Measurements from ENCODE around the gene APIP.

APIP gene

DNA sequence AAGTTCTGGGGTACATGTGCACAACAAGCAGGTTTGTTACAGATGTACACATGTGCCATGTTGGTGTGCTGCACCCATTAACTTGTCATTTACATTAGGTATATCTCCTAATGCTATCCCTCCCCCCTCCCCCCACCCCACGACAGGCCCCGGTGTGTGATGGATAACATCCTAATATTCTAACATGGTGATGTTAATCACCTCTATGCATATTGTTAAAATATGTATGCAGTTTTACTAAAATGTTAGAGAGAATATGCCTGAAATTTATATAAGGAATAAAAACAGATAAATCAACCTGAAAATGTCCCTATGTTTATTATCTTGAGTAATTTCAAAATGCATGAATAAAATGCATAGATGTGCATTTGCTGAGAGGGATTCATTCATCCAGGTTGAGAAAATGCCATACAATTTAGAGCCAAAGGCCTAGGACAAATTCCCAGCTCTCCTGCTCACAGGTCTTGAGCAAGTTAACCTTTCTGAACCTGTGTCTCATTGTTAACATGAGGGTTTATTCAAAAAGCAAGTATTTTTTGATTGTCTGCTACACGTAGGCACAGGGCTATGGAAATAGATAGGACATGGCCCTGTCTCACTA is 38.7 kb downstream of the APIP start:
- no peak for DNase-seq

DNA sequence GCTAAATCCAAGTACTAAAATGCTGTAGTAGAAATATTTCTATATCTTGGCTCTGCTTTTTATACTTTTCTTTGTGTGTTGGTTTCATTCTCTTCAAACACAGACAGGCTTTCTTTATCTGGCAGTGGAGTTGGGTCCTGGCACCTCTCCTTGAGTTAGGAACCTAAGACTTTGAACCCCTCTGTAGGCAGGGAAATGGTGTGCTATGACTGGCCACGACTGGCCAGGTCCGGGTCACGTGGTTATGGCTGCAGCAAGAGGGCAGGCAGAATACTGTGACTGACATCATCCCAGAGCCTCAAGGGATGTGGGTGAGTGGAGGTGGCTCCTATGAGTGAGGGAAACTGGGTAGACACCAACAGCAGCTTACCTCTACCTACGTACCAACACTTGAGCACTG is 42.0 kb downstream of the APIP start:
- no peak for DNase-seq

DNA sequence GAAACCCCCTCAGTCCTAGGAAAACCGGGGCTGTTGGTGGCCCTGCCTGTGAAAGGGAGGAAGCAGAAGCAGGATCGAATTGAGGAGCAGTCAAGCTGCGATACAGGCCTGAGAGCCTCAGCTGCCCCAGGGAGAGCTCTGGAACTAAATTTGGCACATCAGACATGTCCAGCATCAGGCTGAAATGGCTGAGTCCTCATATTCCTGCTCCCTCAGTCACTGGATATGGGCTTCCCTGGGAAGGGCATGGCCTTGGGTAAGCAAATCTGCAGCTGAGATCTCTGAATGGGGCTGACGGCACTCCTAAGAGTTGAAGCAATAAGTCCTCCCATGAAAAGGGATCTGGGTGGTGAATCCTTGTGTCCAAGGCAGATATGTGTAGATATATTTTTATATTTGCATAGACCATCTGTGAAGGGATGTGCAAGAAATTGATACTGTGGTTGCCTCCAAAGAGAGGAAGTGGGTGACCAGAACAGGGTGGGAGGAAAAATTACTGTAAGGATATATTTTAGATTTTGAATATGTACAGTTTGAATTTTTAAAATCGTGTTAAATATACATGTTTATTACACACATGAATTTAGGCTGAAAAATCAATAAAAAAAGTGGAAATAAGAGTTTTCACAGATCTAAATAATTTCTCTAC is 45.5 kb downstream of the APIP start:
- DNase-seq = no peak

DNA sequence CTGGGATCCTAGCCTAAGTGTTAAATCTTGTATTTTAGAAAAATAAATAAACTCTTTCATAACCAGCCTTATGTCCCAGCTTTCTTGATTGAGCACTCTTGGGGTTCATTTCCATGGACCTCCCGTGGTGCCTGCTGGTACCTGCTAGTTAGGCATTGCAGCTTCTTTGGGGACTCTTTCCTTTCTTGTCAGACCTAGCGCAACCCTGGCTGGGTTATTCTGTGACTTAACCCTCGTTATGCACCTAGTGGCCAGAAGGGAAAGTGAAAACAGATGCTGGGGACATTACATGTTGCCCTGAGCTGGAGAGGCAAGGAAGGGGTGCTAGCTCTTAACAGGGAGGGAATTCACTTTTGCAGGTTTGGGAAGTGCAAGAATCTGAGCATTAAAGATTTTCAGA is 46.8 kb downstream of the APIP start:
- no peak for DNase-seq

DNA sequence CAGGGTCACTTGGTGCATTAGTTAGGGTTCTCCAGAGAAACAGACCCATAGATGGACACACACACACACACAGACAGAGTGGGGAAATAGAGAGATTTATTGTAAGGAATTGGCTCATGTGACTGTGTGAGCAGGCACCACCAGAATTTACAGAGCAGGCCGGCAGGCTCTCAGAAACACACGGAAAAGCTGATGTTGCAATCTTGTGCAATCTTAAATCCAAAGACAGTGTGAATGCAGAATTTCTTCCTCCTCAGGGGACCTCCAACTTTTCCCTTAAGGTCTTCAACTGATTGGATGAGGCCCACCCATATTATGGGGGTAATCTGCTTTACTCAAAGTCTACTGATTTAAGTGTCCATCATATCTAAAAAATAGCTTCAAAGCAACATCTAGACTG is 49.8 kb downstream of the APIP start:
- no peak for DNase-seq

DNA sequence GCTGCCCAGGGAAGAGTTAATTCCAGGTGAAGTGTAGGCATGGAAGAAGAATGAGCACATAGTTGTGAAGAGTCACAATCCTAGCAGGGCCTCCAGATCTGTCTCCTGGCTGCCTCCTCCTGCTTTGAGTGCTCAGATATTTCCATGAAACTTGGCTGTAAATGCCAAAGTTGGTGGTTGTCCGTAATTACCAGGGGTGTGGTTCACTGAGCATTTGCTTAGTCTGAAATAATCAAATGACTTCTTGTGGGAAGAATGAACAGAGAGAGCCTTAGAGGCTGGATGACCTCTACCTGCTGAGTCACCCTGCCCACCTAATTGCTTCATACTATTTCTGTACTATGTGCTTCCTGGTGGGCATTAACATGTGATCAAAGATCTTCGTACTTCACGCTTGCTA is 50.9 kb downstream of the APIP start:
- DNase-seq = no peak

DNA sequence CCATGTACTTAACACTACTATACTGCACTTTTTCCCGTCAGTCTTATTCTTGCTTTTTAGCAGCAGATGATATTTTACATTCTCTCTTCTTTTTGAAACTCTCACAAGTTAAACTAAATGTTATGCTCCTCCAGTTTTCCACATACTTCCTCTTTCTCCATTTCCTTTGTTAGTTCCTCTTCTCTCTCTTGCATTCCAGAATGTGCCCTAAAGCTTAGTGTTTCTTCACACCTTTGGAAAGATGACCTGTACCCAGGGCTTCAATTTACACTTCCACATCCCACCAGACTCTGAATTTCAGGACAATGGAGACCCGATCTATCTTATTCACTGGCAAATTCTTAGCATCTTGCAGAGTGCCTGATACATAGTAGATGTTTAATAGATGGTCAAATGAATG is 51.8 kb downstream of the APIP start:
- peak; percentile 9 for DNase-seq

DNA sequence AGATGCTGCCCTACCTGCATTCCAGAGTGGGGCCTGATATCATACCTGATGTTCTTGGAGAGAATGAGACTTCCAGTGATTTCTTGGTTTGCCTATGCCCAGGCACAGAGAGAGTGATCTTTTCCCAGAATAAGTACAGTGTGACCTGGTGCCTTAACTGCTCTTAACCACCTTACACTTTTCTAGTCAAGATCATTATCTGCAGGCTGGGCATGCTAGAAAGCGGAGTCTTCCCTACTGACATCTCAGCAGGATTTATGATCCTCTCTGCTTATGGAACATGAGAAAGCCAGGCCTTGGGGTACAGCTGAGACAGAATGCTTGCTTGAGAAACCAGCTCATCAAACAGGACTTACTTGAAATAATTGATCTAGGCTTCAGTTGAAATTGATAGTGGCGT is 53.1 kb downstream of the APIP start:
- DNase-seq = no peak

DNA sequence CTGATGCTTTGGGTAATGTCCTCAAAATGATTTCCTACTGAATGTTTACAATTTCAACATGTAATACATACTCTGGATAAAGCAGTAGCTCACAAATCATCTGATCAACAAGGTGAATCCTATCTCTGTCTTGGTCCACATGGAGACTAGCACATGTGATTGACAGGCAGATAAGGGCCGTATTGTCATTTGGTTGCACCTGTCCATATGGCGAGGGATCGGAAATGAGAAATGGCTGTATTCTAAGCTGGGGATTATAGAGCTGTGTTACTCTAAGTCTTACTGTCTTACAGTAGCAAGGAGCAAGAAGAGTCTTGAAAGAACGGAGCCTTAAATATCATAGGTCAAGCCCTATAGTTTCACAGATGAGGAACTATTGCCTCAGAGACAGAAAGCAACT is 55.7 kb downstream of the APIP start:
- DNase-seq = no peak

DNA sequence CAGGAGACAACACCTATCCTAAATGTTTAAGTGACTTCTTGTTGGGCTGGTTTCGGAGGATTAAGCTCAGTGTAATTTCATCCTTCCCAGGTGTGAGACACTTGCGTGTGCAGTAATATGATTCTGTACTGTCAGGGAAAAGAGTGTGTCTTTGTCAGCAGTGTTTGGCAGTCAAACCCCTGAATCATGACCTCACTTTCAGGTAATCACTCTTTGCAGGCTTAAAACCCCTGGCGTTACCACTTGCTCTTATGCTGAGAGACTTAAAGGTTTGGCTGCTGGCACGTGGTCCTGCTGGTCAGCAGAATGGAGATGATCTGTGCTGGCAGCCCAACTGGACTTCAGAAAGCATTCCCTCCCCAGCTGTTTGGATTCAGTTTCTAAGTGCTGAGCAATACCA is 56.1 kb downstream of the APIP start:
- DNase-seq = no peak

DNA sequence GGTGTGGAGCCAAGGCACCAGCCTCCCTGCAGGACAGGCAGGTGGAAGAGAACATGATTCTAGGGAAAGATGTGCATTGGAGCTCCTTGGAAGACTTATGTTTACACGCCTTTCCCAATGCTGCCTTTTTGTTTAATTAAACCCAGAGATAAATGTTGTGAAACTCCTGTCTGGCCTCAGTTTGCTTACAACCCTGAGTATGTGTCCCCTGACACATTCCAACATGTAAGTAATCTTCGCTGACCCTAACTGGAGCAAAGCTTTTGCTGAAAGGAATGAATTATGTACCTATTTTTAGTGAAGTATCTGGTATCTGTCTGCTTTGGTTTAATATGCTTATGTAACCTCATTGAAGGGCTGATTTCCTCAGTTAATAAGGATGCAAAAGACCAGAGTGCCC is 56.7 kb downstream of the APIP start:
- DNase-seq = no peak

DNA sequence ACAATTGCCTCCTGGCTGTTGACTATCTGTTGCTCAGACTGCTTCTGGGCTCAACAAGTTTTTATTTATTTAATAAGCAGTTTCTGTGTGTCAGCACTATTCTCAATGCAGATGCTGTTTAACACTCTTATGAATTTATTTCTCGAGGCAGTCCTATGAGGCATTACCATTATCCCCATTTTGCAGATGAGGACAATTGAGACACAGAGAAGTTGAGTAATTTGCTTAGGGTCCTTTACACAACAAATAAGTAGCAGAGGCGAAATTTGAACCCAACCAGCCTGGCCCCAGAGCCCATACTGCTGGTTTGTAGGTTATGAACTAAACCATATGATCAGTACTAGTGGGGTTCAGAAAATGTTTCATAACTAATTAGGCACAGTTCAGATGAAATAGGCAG is 58.7 kb downstream of the APIP start:
- no peak for DNase-seq

DNA sequence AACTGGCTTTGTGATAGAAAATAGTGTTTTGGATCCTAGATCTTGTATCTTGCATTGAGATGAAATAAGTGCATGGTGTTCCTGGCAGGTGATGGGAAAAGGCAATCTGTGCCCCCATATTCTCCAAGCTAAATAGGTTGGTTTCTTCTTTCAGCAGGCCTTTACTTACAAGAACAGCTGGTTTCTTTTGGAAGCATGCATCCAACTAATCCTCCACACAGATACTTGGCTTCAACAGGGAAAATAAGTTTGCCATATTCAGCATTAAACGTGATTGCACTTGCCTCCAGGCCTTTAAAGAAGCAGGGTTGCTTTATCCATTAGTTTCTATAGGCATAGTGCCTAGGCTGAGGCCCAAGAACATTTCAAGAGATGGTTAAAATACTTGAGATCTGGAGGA is 59.9 kb downstream of the APIP start:
- no peak for DNase-seq

DNA sequence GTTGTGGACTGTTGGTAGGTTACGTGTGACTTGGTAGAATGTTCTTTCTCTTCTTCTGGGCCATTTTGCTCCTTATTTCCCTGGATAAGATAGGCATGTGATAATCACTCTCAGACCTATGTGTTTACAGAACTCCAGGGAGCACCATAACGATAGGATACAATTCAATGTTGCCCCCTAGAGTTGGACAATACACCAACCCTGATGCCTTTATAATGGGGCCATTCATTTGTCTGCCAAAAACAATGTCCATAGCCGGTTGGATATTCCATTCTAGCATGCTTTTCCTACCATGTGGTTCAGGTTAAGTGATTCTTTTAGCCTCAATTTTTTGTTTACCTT is 60.5 kb downstream of the APIP start:
- no peak for DNase-seq

DNA sequence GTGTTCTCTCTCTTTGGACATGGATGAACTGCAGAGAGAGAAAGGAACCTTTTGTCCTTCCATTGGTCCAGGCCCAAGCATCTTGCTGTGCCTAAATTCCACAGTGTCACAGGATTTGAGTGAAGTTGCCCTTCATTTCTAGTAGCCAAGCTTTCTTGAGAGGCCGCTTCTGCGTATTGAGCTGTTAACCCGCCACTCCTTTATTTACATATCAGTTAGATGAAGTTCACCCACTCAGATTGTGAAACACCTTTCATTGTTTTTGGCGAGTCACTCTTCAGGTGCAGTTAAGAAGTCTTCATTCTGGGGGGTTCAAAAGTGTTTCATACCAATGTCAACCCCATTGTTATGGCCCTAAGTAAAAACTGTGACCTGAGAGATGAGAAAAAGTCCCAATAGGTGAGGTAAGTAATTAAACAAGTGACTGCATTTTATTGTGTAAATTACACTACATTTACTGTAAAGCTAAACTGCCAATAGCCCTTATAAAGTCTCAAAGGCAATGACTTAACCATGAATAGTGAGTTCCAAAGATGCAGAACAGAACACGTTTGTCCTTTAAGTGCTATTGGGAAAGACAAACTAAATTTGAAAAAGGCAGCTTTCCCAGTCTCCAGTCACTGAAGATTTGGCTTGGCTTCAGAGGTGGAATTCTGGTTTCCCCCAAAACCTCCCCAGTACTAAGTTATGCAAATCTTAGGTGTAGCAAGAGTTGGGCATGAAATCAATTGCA is 61.0 kb downstream of the APIP start:
- no peak for DNase-seq

DNA sequence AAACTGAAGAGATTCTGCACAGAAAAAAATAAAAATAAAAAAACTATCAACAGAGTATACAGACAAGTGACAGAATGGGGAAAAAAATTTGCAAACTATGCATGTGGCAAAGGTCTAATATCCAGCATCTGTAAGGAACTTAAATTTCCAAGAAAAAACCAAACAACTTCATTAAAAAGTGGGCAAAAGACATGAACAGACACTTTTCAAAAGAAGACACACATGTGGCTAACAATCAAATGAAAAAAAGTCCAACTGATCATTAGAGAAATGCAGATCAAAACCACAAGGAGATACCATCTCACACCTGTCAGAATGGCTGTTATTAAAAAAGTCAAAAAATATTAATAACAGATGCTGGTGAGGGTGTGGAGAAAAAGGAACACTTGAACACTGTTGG is 64.3 kb downstream of the APIP start:
- DNase-seq = no peak

DNA sequence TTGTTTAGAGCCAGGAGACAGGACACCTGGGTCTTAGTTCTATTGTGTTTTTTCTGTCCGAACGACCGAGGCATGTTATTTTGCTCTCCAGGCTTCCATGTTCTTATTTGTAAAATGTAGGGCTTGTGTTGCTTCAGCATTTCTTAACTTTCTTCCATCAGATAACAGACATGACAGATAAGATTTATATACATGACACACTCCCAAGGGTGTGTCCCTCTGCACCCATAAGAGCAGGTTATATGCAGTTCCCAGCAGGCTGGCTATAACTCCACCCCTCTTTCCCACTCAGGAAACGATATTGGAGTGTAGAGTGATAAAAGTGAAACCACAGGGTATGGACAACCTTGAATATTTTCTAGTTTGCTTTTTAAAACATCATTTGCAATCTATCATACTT is 65.8 kb downstream of the APIP start:
- DNase-seq = no peak

DNA sequence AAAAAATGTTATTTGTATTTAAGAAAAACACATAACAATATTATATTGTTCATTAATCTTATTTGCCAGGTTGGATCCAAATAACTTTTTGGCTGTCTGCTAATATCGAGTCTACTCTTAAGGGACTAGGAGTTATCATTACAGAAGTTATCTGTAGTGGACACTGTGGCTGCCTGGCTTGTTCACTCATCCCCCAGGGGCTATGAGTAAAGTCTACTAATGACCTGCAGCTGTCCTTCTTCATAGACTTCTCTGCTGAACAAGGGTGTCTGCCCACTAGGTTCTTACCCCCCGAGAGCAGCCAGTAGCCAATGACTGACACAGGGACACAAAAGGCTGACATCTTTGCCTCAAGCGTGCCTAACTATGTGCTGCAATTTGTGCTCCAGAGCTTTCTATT is 69.7 kb downstream of the APIP start:
- no peak for DNase-seq

DNA sequence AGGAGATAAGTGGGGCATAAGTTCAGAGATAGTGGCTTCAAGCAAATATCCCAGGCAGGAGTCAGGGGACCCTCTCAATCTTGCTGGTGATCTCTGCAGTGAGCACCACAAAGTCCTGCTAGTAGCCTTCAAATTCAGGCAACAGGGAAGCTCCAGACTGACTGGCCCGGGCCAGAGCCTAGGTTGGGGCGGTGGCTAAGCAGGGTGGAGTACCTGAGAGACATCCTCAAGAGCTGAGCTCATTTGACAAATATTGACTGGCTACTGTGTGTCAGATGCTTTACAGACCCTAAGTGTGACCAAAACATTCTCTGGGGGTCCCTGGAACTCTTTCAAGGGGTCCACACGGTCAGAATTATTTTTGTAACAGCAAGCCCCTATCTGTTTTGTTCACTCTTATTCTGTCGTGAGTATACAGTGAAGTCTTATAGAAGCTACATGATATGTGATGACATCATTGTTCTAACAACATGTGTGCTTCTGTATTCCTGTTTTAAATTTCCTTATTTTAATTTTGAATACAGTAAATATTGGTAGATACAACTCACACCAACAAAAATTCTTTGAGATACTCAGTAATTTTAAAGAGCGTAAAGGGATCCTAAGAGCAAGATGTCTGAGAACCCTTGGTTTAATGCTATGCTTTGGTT is 71.6 kb downstream of the APIP start:
- no peak for DNase-seq

DNA sequence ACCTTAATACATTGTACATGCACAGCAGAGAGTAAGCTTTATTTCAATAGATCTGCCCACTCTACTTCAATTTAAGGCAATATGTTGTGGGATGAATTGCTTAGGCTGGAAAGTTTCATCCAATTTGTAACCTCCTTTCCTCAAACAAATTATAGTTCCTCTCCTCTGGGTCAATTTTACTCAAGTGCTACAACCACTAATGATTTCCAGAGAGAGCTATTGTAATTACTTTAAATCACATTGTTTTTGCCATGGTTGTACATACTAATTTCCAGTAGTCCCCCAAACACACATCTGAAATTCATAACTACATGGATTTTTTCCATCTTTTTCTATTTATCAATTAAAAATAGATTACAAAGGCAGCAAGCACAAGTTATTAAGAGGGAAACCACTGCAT is 72.9 kb downstream of the APIP start:
- DNase-seq = no peak

DNA sequence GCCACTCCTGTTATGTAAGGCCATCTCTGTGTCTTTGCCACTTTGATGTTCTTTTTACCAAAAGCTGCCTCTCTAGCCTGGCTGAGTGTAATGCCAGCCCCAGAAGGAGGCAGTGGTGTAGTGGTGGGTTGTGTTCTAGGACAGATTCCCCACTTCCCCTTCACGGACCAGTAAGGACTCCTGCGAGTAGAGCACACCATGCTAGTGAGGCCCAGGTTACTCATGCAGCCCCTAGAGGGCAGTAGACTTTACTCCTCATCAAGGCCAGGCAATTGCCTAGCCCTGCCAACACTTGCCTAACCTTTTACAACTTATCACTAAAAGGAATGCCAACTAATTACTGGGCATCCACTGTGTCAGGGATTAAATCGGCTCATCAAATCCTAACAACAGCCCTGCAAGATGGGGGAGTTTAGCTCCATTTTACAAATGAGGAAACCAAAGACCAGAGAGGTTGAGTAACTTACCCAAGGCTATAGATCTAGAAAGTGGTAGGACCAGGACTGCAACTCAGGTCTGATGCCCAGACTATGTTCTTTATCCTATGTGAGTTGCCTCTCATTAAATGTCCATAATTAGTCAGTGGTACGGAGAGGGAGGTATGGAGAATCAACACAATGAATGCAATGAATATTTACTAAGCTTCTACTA is 75.3 kb downstream of the APIP start:
- peak; percentile 16 for DNase-seq

DNA sequence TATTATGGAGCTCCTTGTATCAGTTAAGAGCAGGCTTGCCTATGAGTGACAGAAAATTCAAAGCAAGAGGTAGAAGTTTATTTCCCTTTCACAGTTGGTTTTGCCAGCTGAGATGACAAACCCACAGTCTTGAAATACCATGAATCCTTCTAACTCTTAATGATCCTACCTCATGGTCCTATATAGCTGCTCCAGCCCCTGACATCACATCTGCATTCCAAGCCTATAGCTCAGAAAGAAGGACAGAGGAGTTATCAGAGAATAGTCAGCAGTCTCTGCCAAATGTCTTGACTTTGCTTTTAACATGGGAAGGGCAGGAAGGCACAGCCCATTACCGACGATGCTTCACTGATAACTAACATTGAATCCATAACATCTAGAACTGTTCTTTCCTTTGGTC is 76.2 kb downstream of the APIP start:
- DNase-seq = no peak

DNA sequence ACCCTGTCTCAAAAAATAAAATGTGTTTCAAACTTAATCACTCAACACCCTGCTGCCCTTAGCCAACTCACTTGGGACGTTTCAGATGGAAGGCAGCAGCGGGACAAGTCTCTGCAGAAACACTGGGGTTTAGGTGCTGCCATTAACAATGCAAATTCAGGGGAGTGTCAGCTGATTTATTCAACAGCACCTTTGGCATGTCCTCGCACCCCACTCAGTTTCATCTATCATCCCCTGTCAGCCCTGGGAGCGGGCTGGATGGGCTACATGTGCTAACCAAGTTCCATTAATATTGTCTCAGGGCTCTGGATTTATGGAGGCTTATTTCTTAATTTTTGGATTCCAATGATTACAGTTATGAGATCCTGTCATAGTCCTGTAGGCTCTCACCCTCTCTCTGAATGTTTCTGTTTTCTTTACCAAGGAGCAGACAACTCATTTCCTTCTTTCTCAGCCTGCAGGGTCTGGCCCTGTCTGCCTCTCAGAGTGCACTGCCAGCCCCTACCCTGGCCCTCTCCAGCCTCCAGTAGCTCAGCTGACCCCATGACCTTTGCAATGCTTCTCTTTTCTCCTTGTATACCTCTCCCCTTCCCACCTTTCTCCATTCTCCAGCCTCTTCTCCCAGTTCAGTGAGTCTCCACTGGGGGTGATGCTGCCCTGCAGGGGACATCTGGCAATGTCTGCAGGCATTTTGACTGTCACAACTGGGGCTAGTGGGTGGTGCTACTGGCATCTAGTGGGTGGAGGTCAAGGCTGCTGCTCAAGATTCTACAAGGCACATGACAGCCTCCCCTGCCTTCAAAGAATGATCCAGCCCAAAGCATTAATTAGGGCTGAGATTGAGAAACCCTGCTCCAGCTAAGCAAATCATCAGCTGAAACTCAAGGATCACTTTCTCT is 79.0 kb downstream of the APIP start:
- DNase-seq = no peak

All from GF-D8 (cell line).